Measurements from ENCODE around the gene ZBTB44. TPM values are rescaled to one million over a fixed set of nuclear protein-coding genes. Genes with fewer than 3 reads are reported as not detected.

Gene ZBTB44
- total and polyA plus RNA-seq, 8 donors = 34.1 to 53.7 (median 42.7) TPM

GRCh38 chr11:130322126-130322525, 7.4 kb upstream of the ZBTB44 start:
- DNase-seq (no peak), ATAC-seq (no peak)
- H3K27ac ChIP-seq = no peak overlapping the region
- intact Hi-C loops (cut with DNase I) = no loop called here
- no peaks in the 10 kb centered on the region for H3K27me3 ChIP-seq
- H3K4me3 ChIP-seq = no peak overlapping the region
- no peaks in the 10 kb centered on the region for H3K4me1 ChIP-seq
- no peaks in the 10 kb centered on the region for H3K36me3 ChIP-seq
- H3K9me3 ChIP-seq = peaks cover 0 to 15% of the 10 kb centered on the region in 2 donors
- no peak for TF ChIP-seq CTCF (IDR thresholded peaks at IDR 0.05)

- Histone ChIP-seq H3K4me1 (peaks cover 4 to 11% of the 10 kb centered on the region in 2 donors), H3K9me3 (peaks cover 0 to 15% of the 10 kb centered on the region in 2 donors), H3K36me3 (no peaks in the 10 kb centered on the region), H3K27ac (no peak overlapping the region), H3K27me3 (no peaks in the 10 kb centered on the region), H3K4me3 (no peak overlapping the region)
- no peak for ATAC-seq
- intact Hi-C loops (cut with DNase I) = no loop called here
- TF ChIP-seq CTCF (IDR thresholded peaks at IDR 0.05) = no peak
- DNase-seq = no peak
These were observed 3.4 kb upstream of the ZBTB44 start for GRCh38 chr11:130318031-130318673.

GRCh38 chr11:130315354-130315970, 745 bp upstream of the ZBTB44 start:
- intact Hi-C loops (cut with DNase I) = no loop called here
- Histone ChIP-seq H3K27me3 (no peaks in the 10 kb centered on the region), H3K4me1 (peaks cover 4 to 38% of the 10 kb centered on the region in 2 donors), H3K4me3 (peak overlapping the region; percentile 26 to 81), H3K9me3 (no peaks in the 10 kb centered on the region), H3K36me3 (no peaks in the 10 kb centered on the region), H3K27ac (peak overlapping the region; percentile 89 to 94)
- TF ChIP-seq CTCF (IDR thresholded peaks at IDR 0.05) = no peak
- ATAC-seq (peak; percentile 52), DNase-seq (peak; percentile 14 to 88 (median 40))

- intact Hi-C loops (cut with DNase I) = no loop called here
- Histone ChIP-seq H3K36me3 (no peaks in the 10 kb centered on the region), H3K4me1 (peaks cover 4 to 44% of the 10 kb centered on the region in 2 donors), H3K4me3 (peak overlapping the region; percentile 72 to 81), H3K9me3 (no peaks in the 10 kb centered on the region), H3K27ac (peak overlapping the region; percentile 89 to 94), H3K27me3 (no peaks in the 10 kb centered on the region)
- TF ChIP-seq CTCF (IDR thresholded peaks at IDR 0.05) = no peak
- peak in 3 of 4 donors; percentile 32 to 93 (median 67) for DNase-seq
- peak; percentile 75 for ATAC-seq
These were observed 450 bp downstream of the ZBTB44 start for GRCh38 chr11:130314184-130314749.

Measured in left lung (tissue), 10 donors.